MCF 10A (cell line): ENCODE results near the gene TNIK. TPM values are rescaled to one million over a fixed set of nuclear protein-coding genes. Genes with fewer than 3 reads are reported as not detected.

Experiments used
- BruUV-seq: library from RNA; stranded (reverse); fragments of 400-500 nt; replicated peaks from 2 replicates; lab custom pipeline; 2021; lab: Mats Ljungman, UMichigan
- CTCF ChIA-PET: fragments of 300-600 bp; sonication (Branson Sonifier 250); formaldehyde crosslinking; extraction: SDS; loops from one replicate; lab custom pipeline; 2021; ENCODE audit warnings: antibody characterized with exemption, inconsistent platforms; lab: Yijun Ruan, JAX
- POLR2A ChIA-PET: fragments of 300-600, 350-650 bp; sonication (Branson Sonifier 250); formaldehyde crosslinking; extraction: SDS; loops from one replicate; lab custom pipeline; 2020; ENCODE audit warnings: antibody characterized with exemption, inconsistent platforms; lab: Yijun Ruan, JAX
- DNase-seq: peaks from one replicate; pipeline ENCODE4 v3.0.0-alpha.2; 2018; ENCODE audit not compliant: unreplicated experiment
- H3K27ac Mint-ChIP-seq: one replicate; pipeline ENCODE4 v1.8.0; 2022; ENCODE audit warnings: mild to moderate bottlenecking, low read depth, mixed read lengths; ENCODE audit not compliant: unreplicated experiment
- H3K27me3 Mint-ChIP-seq: one replicate; pipeline ENCODE4 v1.8.0; 2022; ENCODE audit warnings: mixed read lengths; ENCODE audit not compliant: insufficient read depth, unreplicated experiment
- H3K36me3 Mint-ChIP-seq: one replicate; pipeline ENCODE4 v1.8.0; 2022; ENCODE audit warnings: mild to moderate bottlenecking, moderate library complexity, mixed read lengths; ENCODE audit not compliant: insufficient read depth, unreplicated experiment
- H3K4me1 Mint-ChIP-seq: one replicate; pipeline ENCODE4 v1.8.0; 2022; ENCODE audit warnings: mixed read lengths; ENCODE audit not compliant: insufficient read depth, unreplicated experiment
- H3K4me3 Mint-ChIP-seq: one replicate; pipeline ENCODE4 v1.8.0; 2022; ENCODE audit warnings: mild to moderate bottlenecking, moderate library complexity, mixed read lengths; ENCODE audit not compliant: unreplicated experiment
- H3K9me3 Mint-ChIP-seq: one replicate; pipeline ENCODE4 v1.8.0; 2022; ENCODE audit warnings: mixed read lengths; ENCODE audit not compliant: unreplicated experiment
- intact Hi-C: fragments of 100-400 bp; cut with micrococcal nuclease; formaldehyde crosslinking; loops from 2 replicates; pipeline ENCODE4 v1.14.1; 2022
- total RNA-seq: library from RNA; stranded (reverse); gene quantifications from 2 replicates; pipeline ENCODE4 v1.2.3, GENCODE V29; 2022
- TF ChIP-seq, protein P1 (sequence below): fragments of 200-600 bp; IDR thresholded peaks from one replicate; pipeline ENCODE4 v1.8.0; 2022; ENCODE audit warnings: antibody characterized with exemption, mild to moderate bottlenecking; ENCODE audit not compliant: unreplicated experiment

The TNIK gene
- total RNA-seq, 1 experiment from 2014 or later = 3.4 TPM

DNA sequence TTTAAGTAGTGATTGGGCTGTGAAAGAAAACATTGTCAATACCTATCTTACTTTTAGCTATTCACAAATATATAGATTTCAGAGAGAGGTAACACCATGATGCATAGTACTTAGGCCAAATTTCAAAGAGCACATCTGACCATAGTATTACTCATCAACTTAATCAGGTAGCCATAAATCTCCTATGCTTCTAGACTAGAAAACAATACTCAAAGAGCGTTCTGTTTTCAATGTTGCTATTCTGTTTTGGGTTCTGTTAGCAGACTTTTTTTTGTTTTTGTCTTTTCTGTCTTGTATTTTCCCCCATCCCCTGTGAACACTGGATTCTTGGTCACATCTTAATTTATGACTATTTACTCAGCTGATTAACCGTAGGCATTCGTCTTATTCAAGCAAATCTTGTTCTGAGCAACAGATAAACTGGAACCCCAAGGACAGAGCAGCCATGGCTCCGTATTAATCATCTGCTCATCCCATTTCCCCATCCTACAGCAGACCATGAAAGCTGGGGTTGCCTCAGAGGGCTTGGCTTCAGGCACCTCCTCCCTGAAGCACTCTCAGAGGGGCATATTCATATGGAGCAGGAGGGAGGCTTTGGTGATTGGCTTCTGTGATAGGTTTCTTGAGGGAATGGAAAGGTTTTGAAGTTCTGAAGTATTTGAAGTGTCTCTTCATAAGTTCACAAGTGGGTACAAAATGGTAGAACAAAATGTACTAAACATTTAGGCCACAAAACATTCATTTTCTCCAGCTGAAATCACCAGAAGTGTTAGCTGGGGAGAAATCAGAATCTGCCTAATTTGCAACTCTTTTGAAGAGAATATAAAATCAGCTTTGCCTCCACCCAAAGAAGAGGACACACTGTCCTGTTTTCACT lies 105.3 kb downstream of the TNIK start:
- intact Hi-C loops = loop anchor here (5.0 to 10.0 kb wide), 2 partner anchors 107 to 160 kb away; partner anchors contain the start of gene TNIK
- Mint-ChIP-seq H3K4me3 (no peak overlapping the region), H3K9me3 (no peaks in the 10 kb centered on the region), H3K36me3 (no peaks in the 10 kb centered on the region), H3K27ac (peak overlapping the region; percentile 74), H3K27me3 (no peaks in the 10 kb centered on the region), H3K4me1 (peaks cover 64% of the 10 kb centered on the region)
- CTCF ChIA-PET = interaction anchor here (0.6 to 1.6 kb wide), 4 partner anchors 16 to 1150 kb away, joined by 3 to 7 read pairs (median 5); no protein-coding TSS in a partner anchor
- DNase-seq = peak; percentile 47
- no TSS peak for BruUV-seq
- TF ChIP-seq, protein P1, sequence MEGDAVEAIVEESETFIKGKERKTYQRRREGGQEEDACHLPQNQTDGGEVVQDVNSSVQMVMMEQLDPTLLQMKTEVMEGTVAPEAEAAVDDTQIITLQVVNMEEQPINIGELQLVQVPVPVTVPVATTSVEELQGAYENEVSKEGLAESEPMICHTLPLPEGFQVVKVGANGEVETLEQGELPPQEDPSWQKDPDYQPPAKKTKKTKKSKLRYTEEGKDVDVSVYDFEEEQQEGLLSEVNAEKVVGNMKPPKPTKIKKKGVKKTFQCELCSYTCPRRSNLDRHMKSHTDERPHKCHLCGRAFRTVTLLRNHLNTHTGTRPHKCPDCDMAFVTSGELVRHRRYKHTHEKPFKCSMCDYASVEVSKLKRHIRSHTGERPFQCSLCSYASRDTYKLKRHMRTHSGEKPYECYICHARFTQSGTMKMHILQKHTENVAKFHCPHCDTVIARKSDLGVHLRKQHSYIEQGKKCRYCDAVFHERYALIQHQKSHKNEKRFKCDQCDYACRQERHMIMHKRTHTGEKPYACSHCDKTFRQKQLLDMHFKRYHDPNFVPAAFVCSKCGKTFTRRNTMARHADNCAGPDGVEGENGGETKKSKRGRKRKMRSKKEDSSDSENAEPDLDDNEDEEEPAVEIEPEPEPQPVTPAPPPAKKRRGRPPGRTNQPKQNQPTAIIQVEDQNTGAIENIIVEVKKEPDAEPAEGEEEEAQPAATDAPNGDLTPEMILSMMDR = no peak
- POLR2A ChIA-PET = interaction anchor here (0.5 to 3.9 kb wide), 13 partner anchors 10 to 219 kb away, joined by 3 to 22 read pairs (median 4); partner anchors contain the start of gene TNIK

DNA sequence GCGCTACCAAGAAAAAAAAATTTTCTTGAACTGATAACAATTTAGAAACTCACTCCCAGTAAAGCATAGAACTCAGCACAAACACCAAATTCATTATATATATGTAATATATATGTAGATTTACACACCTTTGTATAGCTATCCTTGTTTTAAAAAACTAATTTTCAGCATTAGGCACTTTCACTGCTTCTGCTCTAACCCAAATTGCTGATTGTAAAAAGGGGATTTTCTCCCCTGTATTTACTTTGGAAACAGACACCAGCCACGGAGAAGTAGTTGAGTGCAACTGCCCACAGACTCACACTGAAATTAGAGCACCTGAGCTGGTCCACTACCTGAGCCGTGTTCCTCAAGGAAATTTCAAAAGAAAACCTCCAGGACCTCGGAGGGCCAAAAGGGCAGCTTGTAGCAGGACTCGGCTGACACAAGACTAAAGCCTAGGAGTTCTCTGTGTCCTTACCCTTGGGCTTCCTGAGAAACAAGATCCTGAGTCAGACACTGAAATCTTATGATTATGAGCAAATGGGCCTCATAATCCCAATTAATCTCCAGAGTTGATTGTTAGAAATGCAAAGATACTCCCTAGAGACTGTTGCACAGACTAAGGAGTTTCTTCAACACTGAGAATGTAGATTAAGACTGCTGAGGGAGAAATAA lies 106.0 kb downstream of the TNIK start:
- H3K36me3 Mint-ChIP-seq = no peaks in the 10 kb centered on the region
- H3K9me3 Mint-ChIP-seq = no peaks in the 10 kb centered on the region
- H3K4me1 Mint-ChIP-seq = peaks cover 64% of the 10 kb centered on the region
- ChIA-PET CTCF (interaction anchor here (1.4 to 1.6 kb wide), 2 partner anchors 17 to 169 kb away, joined by 4 to 7 read pairs; no protein-coding TSS in a partner anchor), POLR2A (interaction anchor here (0.5 to 3.9 kb wide), 11 partner anchors 9 to 220 kb away, joined by 3 to 22 read pairs (median 5); partner anchors contain the start of gene TNIK)
- no TSS peak for BruUV-seq
- H3K27ac Mint-ChIP-seq = peak overlapping the region; percentile 74
- intact Hi-C loops = loop anchor here (5.0 to 10.0 kb wide), 2 partner anchors 108 to 159 kb away; partner anchors contain the start of gene TNIK
- peak; percentile 11 for DNase-seq
- TF ChIP-seq, protein P1 = no peak
- H3K27me3 Mint-ChIP-seq = no peaks in the 10 kb centered on the region
- H3K4me3 Mint-ChIP-seq = no peak overlapping the region

DNA sequence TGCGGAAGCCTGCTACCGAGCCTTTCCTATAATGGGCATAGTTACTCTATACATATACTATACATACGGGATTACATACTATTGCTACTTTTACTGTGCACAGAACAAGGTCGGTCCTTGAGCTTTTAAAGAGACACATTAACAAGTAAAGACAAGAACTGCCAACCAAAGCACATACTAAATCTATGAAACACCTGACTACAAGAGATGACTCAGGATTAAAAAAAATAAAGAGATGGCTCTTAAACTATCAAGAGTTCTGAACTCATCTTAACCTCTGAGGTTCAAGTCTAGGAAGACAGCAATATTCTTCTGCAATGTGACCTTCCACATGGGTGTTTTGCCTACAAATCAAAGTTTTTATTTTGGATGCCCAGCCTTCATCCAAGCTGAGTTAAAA lies 106.8 kb downstream of the TNIK start:
- Mint-ChIP-seq H3K9me3 (no peaks in the 10 kb centered on the region), H3K4me3 (peak overlapping the region; percentile 21), H3K4me1 (peaks cover 59% of the 10 kb centered on the region), H3K27me3 (no peaks in the 10 kb centered on the region), H3K27ac (no peak overlapping the region), H3K36me3 (no peaks in the 10 kb centered on the region)
- BruUV-seq = no TSS peak
- CTCF ChIA-PET = interaction anchor here (1.6 kb wide), 1 partner anchor 18 kb away, joined by 7 read pairs; no protein-coding TSS in a partner anchor
- POLR2A ChIA-PET = interaction anchor here (0.6 to 3.9 kb wide), 11 partner anchors 9 to 163 kb away, joined by 3 to 22 read pairs (median 3); partner anchors contain the start of gene TNIK
- DNase-seq = peak; percentile 66
- intact Hi-C loops = loop anchor here (5.0 to 10.0 kb wide), 2 partner anchors 109 to 159 kb away; partner anchors contain the start of gene TNIK
- TF ChIP-seq, protein P1 = no peak
